ENCODE results near the gene CCNH. TPM values are rescaled to one million over a fixed set of nuclear protein-coding genes. Genes with fewer than 3 reads are reported as not detected.

The CCNH gene
- total and polyA plus RNA-seq, 9 donors = 21.7 to 160 (median 44.6) TPM

- Histone ChIP-seq H3K36me3 (no peaks in the 10 kb centered on the region), H3K9me3 (no peaks in the 10 kb centered on the region), H3K4me3 (no peak overlapping the region), H3K27me3 (no peaks in the 10 kb centered on the region), H3K27ac (no peak overlapping the region), H3K4me1 (ENCODE audit: insufficient read depth) (peaks cover 1% of the 10 kb centered on the region)
- no peak for DNase-seq
- no peak for TF ChIP-seq EP300 (IDR thresholded peaks at IDR 0.05)
- TF ChIP-seq POLR2A (IDR thresholded peaks at IDR 0.05) = no peak
- TF ChIP-seq CTCF (IDR thresholded peaks at IDR 0.05) = no peak
- WGBS, 3 donors = 8 to 14% (median 11%) methylated on average over 2 of the region's 2 CpGs
- intact Hi-C loops (cut with DNase I) = no loop called here
Measured at GRCh38 chr5:87393331-87393730, 19.4 kb downstream of the CCNH start.

GRCh38 chr5:87392801-87393200 lies 19.9 kb downstream of the CCNH start:
- H3K27ac ChIP-seq = no peak overlapping the region
- intact Hi-C loops (cut with DNase I) = no loop called here
- no peak for DNase-seq

GRCh38 chr5:87392170-87392569 lies 20.6 kb downstream of the CCNH start:
- peaks cover 1% of the 10 kb centered on the region for H3K4me1 ChIP-seq (ENCODE audit: insufficient read depth)
- no peaks in the 10 kb centered on the region for H3K9me3 ChIP-seq
- H3K4me3 ChIP-seq = no peak overlapping the region
- DNase-seq = no peak
- no peaks in the 10 kb centered on the region for H3K36me3 ChIP-seq
- WGBS, 3 donors = 28 to 41% (median 30%) methylated on average over 1 of the region's 1 CpG
- no peaks in the 10 kb centered on the region for H3K27me3 ChIP-seq
- H3K27ac ChIP-seq = no peak overlapping the region
- no peak for TF ChIP-seq CTCF (IDR thresholded peaks at IDR 0.05)
- TF ChIP-seq EP300 (IDR thresholded peaks at IDR 0.05) = no peak
- intact Hi-C loops (cut with DNase I) = no loop called here

More at GRCh38 chr5:87392801-87393200, 19.9 kb downstream of the CCNH start:
- Histone ChIP-seq H3K4me1 (ENCODE audit: insufficient read depth) (peaks cover 1% of the 10 kb centered on the region), H3K36me3 (no peaks in the 10 kb centered on the region), H3K27me3 (no peaks in the 10 kb centered on the region), H3K4me3 (no peak overlapping the region), H3K9me3 (no peaks in the 10 kb centered on the region)
- TF ChIP-seq EP300 (IDR thresholded peaks at IDR 0.05) (no peak), POLR2A (IDR thresholded peaks at IDR 0.05) (no peak), CTCF (IDR thresholded peaks at IDR 0.05) (no peak)
- 20 to 29% (median 21%) methylated on average over 4 of the region's 4 CpGs for WGBS, 3 donors

- DNase-seq = no peak
- intact Hi-C loops (cut with DNase I) = no loop called here
- no peaks in the 10 kb centered on the region for H3K9me3 ChIP-seq
- no peak overlapping the region for H3K27ac ChIP-seq
- no peaks in the 10 kb centered on the region for H3K36me3 ChIP-seq
- H3K4me1 ChIP-seq (ENCODE audit: insufficient read depth) = peaks cover 1% of the 10 kb centered on the region
- WGBS, 3 donors = 27 to 37% (median 29%) methylated on average over 5 of the region's 5 CpGs
- TF ChIP-seq EP300 (IDR thresholded peaks at IDR 0.05) = no peak
- no peak for TF ChIP-seq POLR2A (IDR thresholded peaks at IDR 0.05)
- no peak for TF ChIP-seq CTCF (IDR thresholded peaks at IDR 0.05)
- H3K4me3 ChIP-seq = no peak overlapping the region
- H3K27me3 ChIP-seq = no peaks in the 10 kb centered on the region
Measured at GRCh38 chr5:87390576-87391199, 22.0 kb downstream of the CCNH start.

Measured in ovary (tissue), 9 donors.